GM12891 (cell line): ENCODE results near the gene MYO9A.

ENCODE experiments used
- POLR2A ChIP-seq: IDR thresholded peaks from 2 replicates; pipeline ENCODE4 v1.6.1; 2011; ENCODE audit warnings: low read depth, low read length, control low read depth
- POLR2AphosphoS5 ChIP-seq: IDR thresholded peaks from 2 replicates; pipeline ENCODE4 v1.6.1; 2011; ENCODE audit warnings: low read depth, low read length, control low read depth
- POU2F2 ChIP-seq: IDR thresholded peaks from 2 replicates; pipeline ENCODE4 v1.6.1; 2011; ENCODE audit warnings: low read depth, mild to moderate bottlenecking, control low read depth, low read length, moderate library complexity
- SPI1 ChIP-seq: IDR thresholded peaks from 2 replicates; pipeline ENCODE4 v1.6.1; 2011; ENCODE audit warnings: low read depth, low read length, control low read depth

DNA sequence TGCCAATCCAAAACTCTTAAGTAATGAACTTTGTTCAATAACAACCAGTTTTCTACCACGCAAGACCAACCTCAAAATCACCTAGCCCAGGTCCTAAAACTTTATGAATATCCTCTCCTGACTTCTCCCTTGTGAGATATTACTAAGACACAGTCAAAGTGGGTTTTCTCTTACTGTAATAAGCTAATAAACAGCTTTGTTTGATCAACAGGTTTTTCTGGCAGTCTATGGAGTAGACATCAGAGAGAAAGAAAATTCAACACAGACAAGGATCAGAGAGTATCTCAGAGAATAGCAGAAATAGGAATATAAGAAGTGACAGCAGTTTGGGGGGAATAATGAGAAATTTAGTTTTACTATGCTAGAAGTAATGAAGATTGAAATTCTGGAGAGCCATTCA, 228.0 kb downstream of the MYO9A start:
- TF ChIP-seq POLR2A (no peak), SPI1 (no peak), POLR2AphosphoS5 (no peak), POU2F2 (no peak)
